GM23338 (cell line): ENCODE measurements around the gene APOBEC3B. TPM values are rescaled to one million over a fixed set of nuclear protein-coding genes. Genes with fewer than 3 reads are reported as not detected.

Experiments used
- ATAC-seq: fragments of 200-7000 bp; cut with Tn5 transposase; 3 replicates; pipeline ENCODE4 v1.9.1; 2020
- DNase-seq: peaks from one replicate; pipeline ENCODE4 v3.0.0-alpha.2; 2015; ENCODE audit warnings: low spot score
- H2AFZ ChIP-seq: fragments of 200-600 bp; sonication (generic); 2 replicates; pipeline ENCODE4 v1.8.0; 2016; ENCODE audit warnings: antibody characterized with exemption, mild to moderate bottlenecking, moderate library complexity
- H3F3A ChIP-seq: fragments of 200-600 bp; sonication (generic); replicated peaks from 2 replicates; pipeline ENCODE4 v1.8.0; 2017; ENCODE audit warnings: antibody characterized with exemption, mixed run types, low read depth
- H3K27ac ChIP-seq: fragments of 200-600 bp; sonication (generic); 2 replicates; pipeline ENCODE4 v1.6.1; 2016; ENCODE audit warnings: low read depth
- H3K27me3 ChIP-seq: fragments of 200-600 bp; sonication (generic); 2 replicates; pipeline ENCODE4 v1.8.0; 2016; ENCODE audit warnings: mild to moderate bottlenecking, mixed run types, moderate library complexity; ENCODE audit not compliant: insufficient read depth
- H3K36me3 ChIP-seq: fragments of 200-600 bp; sonication (generic); 2 replicates; pipeline ENCODE4 v1.8.0; 2016; ENCODE audit warnings: mild to moderate bottlenecking; ENCODE audit not compliant: insufficient read depth
- H3K4me1 ChIP-seq: fragments of 200-600 bp; sonication (generic); 2 replicates; pipeline ENCODE4 v1.8.0; 2016; ENCODE audit warnings: mild to moderate bottlenecking, moderate library complexity; ENCODE audit not compliant: insufficient read depth
- H3K4me2 ChIP-seq: fragments of 200-600 bp; sonication (generic); 2 replicates; pipeline ENCODE4 v1.7.1; 2017; ENCODE audit warnings: mixed run types
- H3K4me3 ChIP-seq: fragments of 200-600 bp; sonication (generic); 2 replicates; pipeline ENCODE4 v1.6.1; 2016; ENCODE audit warnings: mixed run types
- H3K79me2 ChIP-seq: fragments of 200-600 bp; sonication (generic); replicated peaks from 2 replicates; pipeline ENCODE4 v1.8.0; 2017; ENCODE audit warnings: mild to moderate bottlenecking; ENCODE audit not compliant: insufficient read depth
- H3K9me2 ChIP-seq: fragments of 200-600 bp; sonication (generic); 2 replicates; pipeline ENCODE4 v1.8.0; 2017; ENCODE audit not compliant: insufficient read depth
- H4K20me1 ChIP-seq: fragments of 200-600 bp; sonication (generic); replicated peaks from 2 replicates; pipeline ENCODE4 v1.8.0; 2017; ENCODE audit warnings: mild to moderate bottlenecking; ENCODE audit not compliant: insufficient read depth
- H3K27ac Mint-ChIP-seq: 2 replicates; pipeline ENCODE4 v1.8.0; 2020; ENCODE audit warnings: inconsistent platforms, mild to moderate bottlenecking, moderate library complexity, mixed read lengths
- H3K27me3 Mint-ChIP-seq: 3 replicates; pipeline ENCODE4 v1.8.0; 2022; ENCODE audit warnings: low read depth, mild to moderate bottlenecking, moderate library complexity, mixed read lengths, inconsistent platforms; ENCODE audit not compliant: insufficient read depth, poor library complexity
- H3K36me3 Mint-ChIP-seq: 3 replicates; pipeline ENCODE4 v1.8.0; 2021; ENCODE audit warnings: low read depth, mild to moderate bottlenecking, inconsistent platforms, moderate library complexity, mixed read lengths
- H3K4me1 Mint-ChIP-seq: 3 replicates; pipeline ENCODE4 v1.8.0; 2020; ENCODE audit warnings: mild to moderate bottlenecking, inconsistent platforms, mixed read lengths
- H3K4me3 Mint-ChIP-seq: 3 replicates; pipeline ENCODE4 v1.8.0; 2021; ENCODE audit warnings: moderate library complexity, mild to moderate bottlenecking, inconsistent platforms, mixed read lengths
- H3K9me3 Mint-ChIP-seq: 3 replicates; pipeline ENCODE4 v1.8.0; 2020; ENCODE audit warnings: moderate library complexity, mild to moderate bottlenecking, inconsistent platforms, mixed read lengths
- CREB1 ChIP-seq: fragments of 250-450 bp; sonication (Bioruptor Pico); IDR thresholded peaks from 2 replicates; pipeline ENCODE4 v1.5.0; 2020; ENCODE audit warnings: low read depth, mild to moderate bottlenecking, moderate library complexity
- ETS1 ChIP-seq: IDR thresholded peaks from 2 replicates; pipeline ENCODE4 v1.6.1; 2016; ENCODE audit warnings: antibody characterized with exemption
- EZH2phosphoT487 ChIP-seq: fragments of 200-600 bp; sonication (generic); IDR thresholded peaks from one replicate; pipeline ENCODE4 v1.8.1; 2018; ENCODE audit warnings: antibody characterized with exemption; ENCODE audit not compliant: unreplicated experiment
- JUNB ChIP-seq: IDR thresholded peaks from one replicate; pipeline ENCODE4 v1.6.1; 2016; ENCODE audit warnings: antibody characterized with exemption; ENCODE audit not compliant: unreplicated experiment
- NANOG ChIP-seq: IDR thresholded peaks from 2 replicates; pipeline ENCODE4 v1.6.1; 2016; ENCODE audit warnings: antibody characterized with exemption, borderline replicate concordance
- POLR2AphosphoS5 ChIP-seq: IDR thresholded peaks from 2 replicates; pipeline ENCODE4 v1.6.1; 2016; ENCODE audit warnings: antibody characterized with exemption, low read depth
- STAT1 ChIP-seq: IDR thresholded peaks from one replicate; pipeline ENCODE4 v1.6.1; 2016; ENCODE audit warnings: antibody characterized with exemption; ENCODE audit not compliant: unreplicated experiment
- ZNF114 ChIP-seq: fragments of 250-450 bp; sonication (Bioruptor Pico); IDR thresholded peaks from 2 replicates; pipeline ENCODE4 v1.5.0; 2020; ENCODE audit warnings: mild to moderate bottlenecking, moderate library complexity
- ZNF331 ChIP-seq: fragments of 250-450 bp; sonication (Bioruptor Pico); IDR thresholded peaks from 2 replicates; pipeline ENCODE4 v1.5.0; 2020; ENCODE audit warnings: low read depth, mild to moderate bottlenecking, moderate library complexity
- polyA plus RNA-seq: library from polyadenylated mRNA; unstranded; fragments of >200 nt; fragmentation: Nextera tagmentation; extraction: Ambion mirVana; gene quantifications from 2 replicates; pipeline ENCODE4 v1.2.1, GENCODE V29; 2016
- total RNA-seq: library from RNA; depleted of rRNA; stranded (reverse); fragments of >200 nt; shearing (Covaris generic); gene quantifications from 2 replicates; pipeline ENCODE4 v1.2.3, GENCODE V29; 2014
- TF ChIP-seq, protein P1 (sequence below), 2 experiments: fragments of 200-600 bp in 1 of 2; sonication (generic) in 1 of 2; conservative IDR thresholded peaks; 2 replicates each; pipeline versions ENCODE4 v1.5.1 to v1.6.1; 2016 to 2017; ENCODE audit warnings: antibody characterized with exemption in 2 of 2, low read depth in 2 of 2, mild to moderate bottlenecking in 2 of 2, moderate library complexity in 1 of 2
- TF ChIP-seq, protein P2 (sequence below): IDR thresholded peaks from one replicate; pipeline ENCODE4 v1.6.1; 2018; ENCODE audit warnings: antibody characterized with exemption; ENCODE audit not compliant: unreplicated experiment

Gene APOBEC3B
- total and polyA plus RNA-seq, 2 experiments from 2014 or later, result 7.0 to 9.2 TPM

DNA sequence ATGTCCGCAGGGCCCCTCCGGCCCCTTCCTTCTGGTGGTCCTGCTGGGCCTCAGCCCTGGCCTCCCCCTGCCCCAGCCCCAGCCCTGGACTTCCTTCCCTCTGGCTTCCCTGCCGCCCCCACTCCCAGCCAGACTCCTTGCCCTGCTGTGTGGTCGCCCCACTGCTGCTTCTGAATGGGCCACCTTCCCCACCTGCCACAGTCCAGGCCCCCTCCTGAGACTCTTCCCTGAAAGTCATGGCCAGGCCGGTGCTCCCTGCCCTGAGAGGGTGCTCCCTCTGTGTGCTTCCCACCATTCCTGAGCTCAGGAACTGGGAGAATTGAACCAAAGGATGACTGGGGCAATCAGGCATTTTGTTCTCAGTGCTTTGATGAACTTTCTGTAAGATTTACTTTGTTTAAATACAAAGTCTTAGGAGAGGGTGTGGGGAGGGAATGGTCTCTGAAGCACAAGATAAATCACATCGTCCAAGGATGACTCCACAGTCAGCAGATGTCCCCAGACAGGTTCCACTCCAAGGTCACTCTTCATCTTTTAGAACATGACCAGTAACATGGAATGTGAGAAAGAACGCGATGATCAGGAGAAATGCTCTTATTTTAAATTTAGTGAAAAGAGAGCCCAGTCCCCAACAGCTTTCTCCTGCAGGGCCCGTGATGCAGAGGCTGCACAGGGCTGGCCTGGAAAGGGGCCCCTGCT lies 39.6 kb downstream of the APOBEC3B start (continued):
- TF ChIP-seq CREB1 (CRISPR knock-in tag), result no peak
- no peak for TF ChIP-seq POLR2AphosphoS5
- TF ChIP-seq STAT1, result no peak
- TF ChIP-seq, protein P1, sequence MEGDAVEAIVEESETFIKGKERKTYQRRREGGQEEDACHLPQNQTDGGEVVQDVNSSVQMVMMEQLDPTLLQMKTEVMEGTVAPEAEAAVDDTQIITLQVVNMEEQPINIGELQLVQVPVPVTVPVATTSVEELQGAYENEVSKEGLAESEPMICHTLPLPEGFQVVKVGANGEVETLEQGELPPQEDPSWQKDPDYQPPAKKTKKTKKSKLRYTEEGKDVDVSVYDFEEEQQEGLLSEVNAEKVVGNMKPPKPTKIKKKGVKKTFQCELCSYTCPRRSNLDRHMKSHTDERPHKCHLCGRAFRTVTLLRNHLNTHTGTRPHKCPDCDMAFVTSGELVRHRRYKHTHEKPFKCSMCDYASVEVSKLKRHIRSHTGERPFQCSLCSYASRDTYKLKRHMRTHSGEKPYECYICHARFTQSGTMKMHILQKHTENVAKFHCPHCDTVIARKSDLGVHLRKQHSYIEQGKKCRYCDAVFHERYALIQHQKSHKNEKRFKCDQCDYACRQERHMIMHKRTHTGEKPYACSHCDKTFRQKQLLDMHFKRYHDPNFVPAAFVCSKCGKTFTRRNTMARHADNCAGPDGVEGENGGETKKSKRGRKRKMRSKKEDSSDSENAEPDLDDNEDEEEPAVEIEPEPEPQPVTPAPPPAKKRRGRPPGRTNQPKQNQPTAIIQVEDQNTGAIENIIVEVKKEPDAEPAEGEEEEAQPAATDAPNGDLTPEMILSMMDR (conservative IDR thresholded peaks at IDR 0.05; ENCODE audit: low read depth in 2 of 2), result no peak
- TF ChIP-seq EZH2phosphoT487, result no peak

DNA sequence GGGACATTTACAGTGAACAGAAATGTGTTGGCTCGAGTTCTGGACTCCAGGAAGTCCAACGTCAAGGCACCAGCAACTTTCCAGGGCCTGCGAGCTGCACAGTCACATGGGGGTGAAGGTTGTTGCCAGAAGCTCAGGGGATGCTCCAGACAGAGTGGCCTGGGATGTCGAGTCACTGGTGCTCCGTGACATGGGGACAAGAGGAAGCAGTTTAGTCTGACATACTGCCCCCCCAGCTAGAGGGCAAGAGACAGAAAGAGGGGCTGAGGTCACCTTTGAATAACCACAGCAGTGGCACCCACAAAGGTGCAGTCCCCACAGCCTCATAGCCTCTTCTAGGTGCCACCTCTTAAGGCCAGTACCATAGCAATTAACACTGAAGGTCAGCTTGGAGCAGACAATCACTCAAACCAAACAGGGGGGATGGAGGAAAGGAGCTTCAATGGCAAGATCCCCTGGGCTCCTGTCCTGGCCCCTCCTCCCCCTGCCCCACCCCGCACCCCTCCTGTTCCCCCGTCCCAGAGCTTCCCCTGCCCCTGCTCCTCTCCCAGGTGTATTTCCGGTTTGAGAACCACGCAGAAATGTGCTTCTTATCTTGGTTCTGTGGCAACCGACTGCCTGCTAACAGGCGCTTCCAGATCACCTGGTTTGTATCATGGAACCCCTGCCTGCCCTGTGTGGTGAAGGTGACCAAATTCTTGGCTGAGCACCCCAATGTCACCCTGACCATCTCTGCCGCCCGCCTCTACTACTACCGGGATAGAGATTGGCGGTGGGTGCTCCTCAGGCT lies 42.6 kb downstream of the APOBEC3B start:
- H3K4me1 Mint-ChIP-seq, result peaks cover 61% of the 10 kb centered on the region
- no peaks in the 10 kb centered on the region; the same call in 1 of the 2 replicates for H3K36me3 ChIP-seq
- TF ChIP-seq CREB1 (CRISPR knock-in tag) (no peak), STAT1 (no peak), ETS1 (no peak), ZNF114 (CRISPR knock-in tag) (no peak), JUNB (no peak), EZH2phosphoT487 (no peak), ZNF331 (no peak), NANOG (no peak)
- TF ChIP-seq, protein P1 (conservative IDR thresholded peaks at IDR 0.05; ENCODE audit: low read depth in 2 of 2), result no peak
- TF ChIP-seq, protein P2, sequence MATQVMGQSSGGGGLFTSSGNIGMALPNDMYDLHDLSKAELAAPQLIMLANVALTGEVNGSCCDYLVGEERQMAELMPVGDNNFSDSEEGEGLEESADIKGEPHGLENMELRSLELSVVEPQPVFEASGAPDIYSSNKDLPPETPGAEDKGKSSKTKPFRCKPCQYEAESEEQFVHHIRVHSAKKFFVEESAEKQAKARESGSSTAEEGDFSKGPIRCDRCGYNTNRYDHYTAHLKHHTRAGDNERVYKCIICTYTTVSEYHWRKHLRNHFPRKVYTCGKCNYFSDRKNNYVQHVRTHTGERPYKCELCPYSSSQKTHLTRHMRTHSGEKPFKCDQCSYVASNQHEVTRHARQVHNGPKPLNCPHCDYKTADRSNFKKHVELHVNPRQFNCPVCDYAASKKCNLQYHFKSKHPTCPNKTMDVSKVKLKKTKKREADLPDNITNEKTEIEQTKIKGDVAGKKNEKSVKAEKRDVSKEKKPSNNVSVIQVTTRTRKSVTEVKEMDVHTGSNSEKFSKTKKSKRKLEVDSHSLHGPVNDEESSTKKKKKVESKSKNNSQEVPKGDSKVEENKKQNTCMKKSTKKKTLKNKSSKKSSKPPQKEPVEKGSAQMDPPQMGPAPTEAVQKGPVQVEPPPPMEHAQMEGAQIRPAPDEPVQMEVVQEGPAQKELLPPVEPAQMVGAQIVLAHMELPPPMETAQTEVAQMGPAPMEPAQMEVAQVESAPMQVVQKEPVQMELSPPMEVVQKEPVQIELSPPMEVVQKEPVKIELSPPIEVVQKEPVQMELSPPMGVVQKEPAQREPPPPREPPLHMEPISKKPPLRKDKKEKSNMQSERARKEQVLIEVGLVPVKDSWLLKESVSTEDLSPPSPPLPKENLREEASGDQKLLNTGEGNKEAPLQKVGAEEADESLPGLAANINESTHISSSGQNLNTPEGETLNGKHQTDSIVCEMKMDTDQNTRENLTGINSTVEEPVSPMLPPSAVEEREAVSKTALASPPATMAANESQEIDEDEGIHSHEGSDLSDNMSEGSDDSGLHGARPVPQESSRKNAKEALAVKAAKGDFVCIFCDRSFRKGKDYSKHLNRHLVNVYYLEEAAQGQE, result no peak

More for the DNA sequence above, 42.6 kb downstream of the APOBEC3B start:
- Histone ChIP-seq H3K4me3 (no peak overlapping the region), H3K79me2 (no peaks in the 10 kb centered on the region), H3K4me1 (peaks cover 22% of the 10 kb centered on the region; the same call in 1 of the 2 replicates), H3K27me3 (no peaks in the 10 kb centered on the region), H2AFZ (no peak overlapping the region), H3K27ac (no peak overlapping the region), H3K9me2 (no peaks in the 10 kb centered on the region), H4K20me1 (no peaks in the 10 kb centered on the region), H3F3A (peaks cover 7% of the 10 kb centered on the region; the same call in 1 of the 2 replicates), H3K4me2 (no peak overlapping the region)
- DNase-seq (no peak), ATAC-seq (no peak)
- Mint-ChIP-seq H3K27ac (no peak overlapping the region), H3K27me3 (peaks cover 17% of the 10 kb centered on the region), H3K4me3 (no peak overlapping the region), H3K36me3 (peaks cover 23% of the 10 kb centered on the region), H3K9me3 (no peaks in the 10 kb centered on the region; the same call in 2 of the 3 replicates)
